ENCODE data around the gene GGA3. TPM values are rescaled to one million over a fixed set of nuclear protein-coding genes. Genes with fewer than 3 reads are reported as not detected.
A peak's percentile ranks its signal among the peaks of the same experiment; 100 is the strongest.

Gene GGA3
- total and polyA plus RNA-seq, 2 experiments from 2014 or later: 22.5 to 54.3 TPM

DNA sequence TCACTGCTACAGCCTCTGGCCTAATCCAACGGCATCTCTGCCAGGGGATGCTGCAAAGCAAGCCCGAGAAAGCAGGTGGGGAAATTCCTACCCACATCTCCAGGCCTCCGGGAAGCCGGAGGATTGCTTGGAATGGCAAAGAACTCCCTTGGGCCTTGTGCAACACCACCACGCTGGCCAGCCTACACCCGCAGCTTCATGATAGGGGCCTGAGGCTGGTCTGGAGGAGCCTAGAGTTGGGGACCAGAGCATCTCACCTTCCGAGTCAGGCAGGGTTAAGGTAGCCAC, 20.3 kb downstream of the GGA3 start (continued):
- TF ChIP-seq, protein P1, sequence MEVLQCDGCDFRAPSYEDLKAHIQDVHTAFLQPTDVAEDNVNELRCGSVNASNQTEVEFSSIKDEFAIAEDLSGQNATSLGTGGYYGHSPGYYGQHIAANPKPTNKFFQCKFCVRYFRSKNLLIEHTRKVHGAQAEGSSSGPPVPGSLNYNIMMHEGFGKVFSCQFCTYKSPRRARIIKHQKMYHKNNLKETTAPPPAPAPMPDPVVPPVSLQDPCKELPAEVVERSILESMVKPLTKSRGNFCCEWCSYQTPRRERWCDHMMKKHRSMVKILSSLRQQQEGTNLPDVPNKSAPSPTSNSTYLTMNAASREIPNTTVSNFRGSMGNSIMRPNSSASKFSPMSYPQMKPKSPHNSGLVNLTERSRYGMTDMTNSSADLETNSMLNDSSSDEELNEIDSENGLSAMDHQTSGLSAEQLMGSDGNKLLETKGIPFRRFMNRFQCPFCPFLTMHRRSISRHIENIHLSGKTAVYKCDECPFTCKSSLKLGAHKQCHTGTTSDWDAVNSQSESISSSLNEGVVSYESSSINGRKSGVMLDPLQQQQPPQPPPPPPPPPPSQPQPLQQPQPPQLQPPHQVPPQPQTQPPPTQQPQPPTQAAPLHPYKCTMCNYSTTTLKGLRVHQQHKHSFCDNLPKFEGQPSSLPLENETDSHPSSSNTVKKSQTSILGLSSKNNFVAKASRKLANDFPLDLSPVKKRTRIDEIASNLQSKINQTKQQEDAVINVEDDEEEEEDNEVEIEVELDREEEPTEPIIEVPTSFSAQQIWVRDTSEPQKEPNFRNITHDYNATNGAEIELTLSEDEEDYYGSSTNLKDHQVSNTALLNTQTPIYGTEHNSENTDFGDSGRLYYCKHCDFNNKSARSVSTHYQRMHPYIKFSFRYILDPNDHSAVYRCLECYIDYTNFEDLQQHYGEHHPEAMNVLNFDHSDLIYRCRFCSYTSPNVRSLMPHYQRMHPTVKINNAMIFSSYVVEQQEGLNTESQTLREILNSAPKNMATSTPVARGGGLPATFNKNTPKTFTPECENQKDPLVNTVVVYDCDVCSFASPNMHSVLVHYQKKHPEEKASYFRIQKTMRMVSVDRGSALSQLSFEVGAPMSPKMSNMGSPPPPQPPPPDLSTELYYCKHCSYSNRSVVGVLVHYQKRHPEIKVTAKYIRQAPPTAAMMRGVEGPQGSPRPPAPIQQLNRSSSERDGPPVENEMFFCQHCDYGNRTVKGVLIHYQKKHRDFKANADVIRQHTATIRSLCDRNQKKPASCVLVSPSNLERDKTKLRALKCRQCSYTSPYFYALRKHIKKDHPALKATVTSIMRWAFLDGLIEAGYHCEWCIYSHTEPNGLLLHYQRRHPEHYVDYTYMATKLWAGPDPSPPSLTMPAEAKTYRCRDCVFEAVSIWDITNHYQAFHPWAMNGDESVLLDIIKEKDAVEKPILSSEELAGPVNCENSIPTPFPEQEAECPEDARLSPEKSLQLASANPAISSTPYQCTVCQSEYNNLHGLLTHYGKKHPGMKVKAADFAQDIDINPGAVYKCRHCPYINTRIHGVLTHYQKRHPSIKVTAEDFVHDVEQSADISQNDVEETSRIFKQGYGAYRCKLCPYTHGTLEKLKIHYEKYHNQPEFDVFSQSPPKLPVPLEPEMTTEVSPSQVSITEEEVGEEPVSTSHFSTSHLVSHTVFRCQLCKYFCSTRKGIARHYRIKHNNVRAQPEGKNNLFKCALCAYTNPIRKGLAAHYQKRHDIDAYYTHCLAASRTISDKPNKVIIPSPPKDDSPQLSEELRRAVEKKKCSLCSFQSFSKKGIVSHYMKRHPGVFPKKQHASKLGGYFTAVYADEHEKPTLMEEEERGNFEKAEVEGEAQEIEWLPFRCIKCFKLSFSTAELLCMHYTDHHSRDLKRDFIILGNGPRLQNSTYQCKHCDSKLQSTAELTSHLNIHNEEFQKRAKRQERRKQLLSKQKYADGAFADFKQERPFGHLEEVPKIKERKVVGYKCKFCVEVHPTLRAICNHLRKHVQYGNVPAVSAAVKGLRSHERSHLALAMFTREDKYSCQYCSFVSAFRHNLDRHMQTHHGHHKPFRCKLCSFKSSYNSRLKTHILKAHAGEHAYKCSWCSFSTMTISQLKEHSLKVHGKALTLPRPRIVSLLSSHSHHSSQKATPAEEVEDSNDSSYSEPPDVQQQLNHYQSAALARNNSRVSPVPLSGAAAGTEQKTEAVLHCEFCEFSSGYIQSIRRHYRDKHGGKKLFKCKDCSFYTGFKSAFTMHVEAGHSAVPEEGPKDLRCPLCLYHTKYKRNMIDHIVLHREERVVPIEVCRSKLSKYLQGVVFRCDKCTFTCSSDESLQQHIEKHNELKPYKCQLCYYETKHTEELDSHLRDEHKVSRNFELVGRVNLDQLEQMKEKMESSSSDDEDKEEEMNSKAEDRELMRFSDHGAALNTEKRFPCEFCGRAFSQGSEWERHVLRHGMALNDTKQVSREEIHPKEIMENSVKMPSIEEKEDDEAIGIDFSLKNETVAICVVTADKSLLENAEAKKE (CRISPR knock-in tag; IDR thresholded peaks at IDR 0.05): no peak
- TF ChIP-seq, protein P2, sequence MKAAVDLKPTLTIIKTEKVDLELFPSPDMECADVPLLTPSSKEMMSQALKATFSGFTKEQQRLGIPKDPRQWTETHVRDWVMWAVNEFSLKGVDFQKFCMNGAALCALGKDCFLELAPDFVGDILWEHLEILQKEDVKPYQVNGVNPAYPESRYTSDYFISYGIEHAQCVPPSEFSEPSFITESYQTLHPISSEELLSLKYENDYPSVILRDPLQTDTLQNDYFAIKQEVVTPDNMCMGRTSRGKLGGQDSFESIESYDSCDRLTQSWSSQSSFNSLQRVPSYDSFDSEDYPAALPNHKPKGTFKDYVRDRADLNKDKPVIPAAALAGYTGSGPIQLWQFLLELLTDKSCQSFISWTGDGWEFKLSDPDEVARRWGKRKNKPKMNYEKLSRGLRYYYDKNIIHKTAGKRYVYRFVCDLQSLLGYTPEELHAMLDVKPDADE (IDR thresholded peaks at IDR 0.05): no peak

DNA sequence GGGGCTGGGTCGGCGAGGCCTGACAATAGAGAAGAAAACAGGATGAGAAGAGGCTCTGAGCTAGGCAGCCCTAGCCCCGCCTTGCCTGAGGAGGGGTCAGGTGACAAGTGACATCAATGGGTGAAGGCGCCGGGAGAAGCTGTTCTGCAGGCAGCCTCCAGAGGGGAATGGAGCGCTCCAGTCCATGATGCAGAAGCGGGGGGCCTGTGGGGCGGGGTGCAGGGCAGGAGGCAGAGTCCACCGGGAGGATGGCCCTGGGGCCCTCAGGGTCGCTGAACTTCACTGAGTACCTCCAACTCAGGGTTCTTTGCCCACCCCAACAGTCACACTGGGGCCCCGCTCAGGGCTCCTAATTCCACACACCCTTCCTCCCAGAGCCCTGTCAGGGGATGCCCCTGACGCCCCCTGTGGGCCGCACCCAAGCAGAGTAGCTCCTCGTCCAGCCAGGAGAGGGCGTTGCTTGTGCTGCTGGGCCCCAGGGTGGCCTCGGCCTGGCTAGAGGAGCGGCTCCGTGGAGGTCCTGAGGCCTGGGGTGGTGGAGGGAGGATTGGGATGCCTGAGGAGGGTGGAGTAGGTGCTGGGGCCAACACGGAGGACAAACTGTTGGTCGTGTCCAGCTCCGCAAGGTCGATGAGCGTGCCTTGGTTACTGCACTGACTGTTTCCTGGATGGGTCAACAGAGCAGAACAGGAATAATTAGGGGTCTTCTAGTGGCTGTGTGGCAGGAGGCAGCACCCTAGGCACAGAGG, 20.8 kb downstream of the GGA3 start:
- peak overlapping the region; percentile 85 for H3K27ac Mint-ChIP-seq
- no peak for TF ChIP-seq EZH2phosphoT487 (IDR thresholded peaks at IDR 0.05; ENCODE audit: unreplicated experiment)
- TF ChIP-seq JUNB (IDR thresholded peaks at IDR 0.05; ENCODE audit: unreplicated experiment): no peak
- peak; percentile 61 for TF ChIP-seq CREB1 (CRISPR knock-in tag; IDR thresholded peaks at IDR 0.05; ENCODE audit: low read depth)
- no peak for TF ChIP-seq NANOG (IDR thresholded peaks at IDR 0.05; ENCODE audit: borderline replicate concordance)
- TF ChIP-seq POLR2AphosphoS5 (IDR thresholded peaks at IDR 0.05; ENCODE audit: low read depth): no peak
- TF ChIP-seq STAT1 (IDR thresholded peaks at IDR 0.05; ENCODE audit: unreplicated experiment): no peak
- TF ChIP-seq, protein P1 (CRISPR knock-in tag; IDR thresholded peaks at IDR 0.05): no peak

More for the DNA sequence above, 20.8 kb downstream of the GGA3 start:
- H3K36me3 Mint-ChIP-seq (ENCODE audit: low read depth): peaks cover 79% of the 10 kb centered on the region
- ATAC-seq: peak; percentile 89
- H3K36me3 ChIP-seq (ENCODE audit: insufficient read depth): peaks cover 18% of the 10 kb centered on the region; the same call in 1 of the 2 replicates
- no peak overlapping the region for H2AFZ ChIP-seq
- 0 out of 2 replicates have a peak overlapping the region, but pooled peaks have one; percentile 72 for H3K27ac ChIP-seq (ENCODE audit: low read depth)
- H3K4me2 ChIP-seq: no peak overlapping the region
- H4K20me1 ChIP-seq (replicated peaks; ENCODE audit: insufficient read depth): peaks cover 4% of the 10 kb centered on the region; the same call in 1 of the 2 replicates
- H3K79me2 ChIP-seq (replicated peaks; ENCODE audit: insufficient read depth): no peaks in the 10 kb centered on the region
- H3K4me3 ChIP-seq: no peak overlapping the region
- H3K4me3 Mint-ChIP-seq: peak overlapping the region; percentile 22; the same call in 1 of the 3 replicates
- H3K4me1 Mint-ChIP-seq: peaks cover 10% of the 10 kb centered on the region; the same call in 2 of the 3 replicates
- H3F3A ChIP-seq (replicated peaks; ENCODE audit: low read depth): peaks cover 28% of the 10 kb centered on the region
- H3K9me2 ChIP-seq (ENCODE audit: insufficient read depth): no peaks in the 10 kb centered on the region
- no peaks in the 10 kb centered on the region for H3K4me1 ChIP-seq (ENCODE audit: insufficient read depth)
- H3K27me3 ChIP-seq (ENCODE audit: insufficient read depth): no peaks in the 10 kb centered on the region
- no peaks in the 10 kb centered on the region for H3K9me3 Mint-ChIP-seq
- H3K27me3 Mint-ChIP-seq (ENCODE audit: insufficient read depth, low read depth, poor library complexity): peaks cover 22% of the 10 kb centered on the region
- DNase-seq (ENCODE audit: low spot score): peak; percentile 90

All from GM23338 (cell line).